Fibroblast of peridontal ligament (primary cell): ENCODE data around the gene SLC38A2.
"Not testable (repeated sequence)": the region's sequence is repeated elsewhere in the genome, so short reads cannot be mapped to it uniquely, and the experiment has no call there.

ENCODE experiments used
- DNase-seq: peaks from one replicate; pipeline ENCODE4 v3.0.0-alpha.2; 2010; ENCODE audit errors: extremely low read depth

SLC38A2 gene

GRCh38 chr12:46372544-46373300 lies at the start of gene SLC38A2:
Gene SLC38A2 (minus strand): TSS chr12:46372773. CDS start chr12:46371293, 1,480 bp downstream.
- DNase-seq: peak; percentile 88

GRCh38 chr12:46419675-46420074 lies 47.1 kb upstream of the SLC38A2 start:
- no peak for DNase-seq

GRCh38 chr12:46415552-46415951 lies 43.0 kb upstream of the SLC38A2 start:
- no peak for DNase-seq

- no peak for DNase-seq
These were observed 42.2 kb upstream of the SLC38A2 start for GRCh38 chr12:46414591-46415268.

- DNase-seq: no peak
These were observed 40.8 kb upstream of the SLC38A2 start for GRCh38 chr12:46413368-46413767.

GRCh38 chr12:46412857-46413256 lies 40.3 kb upstream of the SLC38A2 start:
- DNase-seq: no peak

- DNase-seq: no peak
These were observed 37.9 kb upstream of the SLC38A2 start for GRCh38 chr12:46410495-46410894.

GRCh38 chr12:46409974-46410373 lies 37.4 kb upstream of the SLC38A2 start:
- DNase-seq: no peak

- no peak for DNase-seq
These were observed 36.8 kb upstream of the SLC38A2 start for GRCh38 chr12:46409342-46409741.

- no peak for DNase-seq
These were observed 35.9 kb upstream of the SLC38A2 start for GRCh38 chr12:46408441-46408840.

GRCh38 chr12:46407361-46407760 lies 34.8 kb upstream of the SLC38A2 start:
- no peak for DNase-seq

GRCh38 chr12:46406352-46407027 lies 33.9 kb upstream of the SLC38A2 start:
- no peak for DNase-seq

- no peak for DNase-seq
These were observed 32.2 kb upstream of the SLC38A2 start for GRCh38 chr12:46404733-46405132.

GRCh38 chr12:46404225-46404631 lies 31.7 kb upstream of the SLC38A2 start:
- peak; percentile 89 for DNase-seq

- DNase-seq: no peak
These were observed 31.1 kb upstream of the SLC38A2 start for GRCh38 chr12:46403719-46404070.

GRCh38 chr12:46402941-46403718 lies 30.6 kb upstream of the SLC38A2 start:
- DNase-seq: peak; percentile 61

GRCh38 chr12:46402451-46402850 lies 29.9 kb upstream of the SLC38A2 start:
- DNase-seq: peak; percentile 89

GRCh38 chr12:46401662-46402061 lies 29.1 kb upstream of the SLC38A2 start:
- DNase-seq: peak; percentile 51

GRCh38 chr12:46400406-46400805 lies 27.8 kb upstream of the SLC38A2 start:
- DNase-seq: peak; percentile 74

GRCh38 chr12:46399461-46400248 lies 27.1 kb upstream of the SLC38A2 start:
- not testable (repeated sequence) for DNase-seq

GRCh38 chr12:46396826-46397225 lies 24.3 kb upstream of the SLC38A2 start:
- no peak for DNase-seq
